ENCODE data around the gene STRAP. TPM values are rescaled to one million over a fixed set of nuclear protein-coding genes. Genes with fewer than 3 reads are reported as not detected.
A peak's percentile ranks its signal among the peaks of the same experiment; 100 is the strongest.

Gene STRAP
- total and polyA plus RNA-seq, 3 experiments from 2014 or later, result 112 to 185 (median 179) TPM

- no peaks in the 10 kb centered on the region for H3K27me3 Mint-ChIP-seq
- POLR2A ChIA-PET, result no interaction called here
- no peaks in the 10 kb centered on the region for H3K27me3 ChIP-seq (ENCODE audit: insufficient read depth, low read length, poor library complexity, severe bottlenecking)
- H3K4me3 ChIP-seq (ENCODE audit: low read length), result no peak overlapping the region
- no peaks in the 10 kb centered on the region for H3K4me1 ChIP-seq (ENCODE audit: insufficient read depth, low read length)
- no peak for DNase-seq
- no peak overlapping the region for H3K4me3 Mint-ChIP-seq
- H3K4me1 Mint-ChIP-seq, result peaks cover 12 to 28% (median 27%) of the 10 kb centered on the region in 3 donors
- no peaks in the 10 kb centered on the region for H3K9me3 ChIP-seq (ENCODE audit: low read length)
- peaks cover 17% of the 10 kb centered on the region for H3K36me3 ChIP-seq (ENCODE audit: insufficient read depth, low read length)
- peaks cover 4 to 69% (median 11%) of the 10 kb centered on the region in 3 donors for H3K36me3 Mint-ChIP-seq
- peak overlapping the region in 2 of 8 donors; percentile 25 to 46 for H3K27ac Mint-ChIP-seq
- H3K9me3 Mint-ChIP-seq, result no peaks in the 10 kb centered on the region
- H3K27ac ChIP-seq (ENCODE audit: low read depth, low read length), result no peak overlapping the region
- CTCF ChIA-PET, result no interaction called here
These were observed 11.1 kb downstream of the STRAP start for GRCh38 chr12:15893260-15893659.

- Mint-ChIP-seq H3K4me3 (no peak overlapping the region), H3K27me3 (no peaks in the 10 kb centered on the region), H3K36me3 (peaks cover 3 to 69% (median 9%) of the 10 kb centered on the region in 3 donors), H3K4me1 (peaks cover 4 to 13% (median 5%) of the 10 kb centered on the region in 3 donors), H3K27ac (peak overlapping the region in 6 of 8 donors; percentile 4 to 76 (median 37)), H3K9me3 (no peaks in the 10 kb centered on the region)
- Histone ChIP-seq H3K9me3 (ENCODE audit: low read length) (no peaks in the 10 kb centered on the region), H3K4me3 (ENCODE audit: low read length) (no peak overlapping the region), H3K27ac (ENCODE audit: low read depth, low read length) (no peak overlapping the region), H3K27me3 (ENCODE audit: insufficient read depth, low read length, poor library complexity, severe bottlenecking) (no peaks in the 10 kb centered on the region), H3K36me3 (ENCODE audit: insufficient read depth, low read length) (peaks cover 22% of the 10 kb centered on the region), H3K4me1 (ENCODE audit: insufficient read depth, low read length) (no peaks in the 10 kb centered on the region)
- DNase-seq, result no peak
- ChIA-PET CTCF (interaction anchor here (0.9 to 1.2 kb wide), 2 partner anchors 307 to 365 kb away, joined by 3 to 4 read pairs; no protein-coding TSS in a partner anchor), POLR2A (no interaction called here)
These were observed 14.7 kb downstream of the STRAP start for GRCh38 chr12:15896867-15897266.

- Mint-ChIP-seq H3K27ac (peak overlapping the region in 1 of 8 donors; percentile 33), H3K27me3 (no peaks in the 10 kb centered on the region), H3K9me3 (no peaks in the 10 kb centered on the region), H3K4me1 (peaks cover 2 to 13% (median 5%) of the 10 kb centered on the region in 3 donors), H3K36me3 (peaks cover 3 to 72% (median 11%) of the 10 kb centered on the region in 3 donors), H3K4me3 (no peak overlapping the region)
- Histone ChIP-seq H3K4me3 (ENCODE audit: low read length) (no peak overlapping the region), H3K36me3 (ENCODE audit: insufficient read depth, low read length) (peaks cover 23% of the 10 kb centered on the region), H3K27ac (ENCODE audit: low read depth, low read length) (no peak overlapping the region), H3K27me3 (ENCODE audit: insufficient read depth, low read length, poor library complexity, severe bottlenecking) (no peaks in the 10 kb centered on the region), H3K9me3 (ENCODE audit: low read length) (no peaks in the 10 kb centered on the region), H3K4me1 (ENCODE audit: insufficient read depth, low read length) (no peaks in the 10 kb centered on the region)
- ChIA-PET POLR2A (no interaction called here), CTCF (interaction anchor here (0.9 to 1.2 kb wide), 2 partner anchors 307 to 365 kb away, joined by 3 to 4 read pairs; no protein-coding TSS in a partner anchor)
- DNase-seq, result no peak
These were observed 15.2 kb downstream of the STRAP start for GRCh38 chr12:15897433-15897832.

- H3K4me3 ChIP-seq (ENCODE audit: low read length), result no peak overlapping the region
- no peaks in the 10 kb centered on the region for H3K27me3 ChIP-seq (ENCODE audit: insufficient read depth, low read length, poor library complexity, severe bottlenecking)
- CTCF ChIA-PET, result interaction anchor here (1.3 to 1.8 kb wide), 5 partner anchors 9 to 315 kb away, joined by 3 to 11 read pairs (median 5); partner anchors contain the start of gene DERA
- H3K4me1 ChIP-seq (ENCODE audit: insufficient read depth, low read length), result no peaks in the 10 kb centered on the region
- DNase-seq, result peak in 2 of 5 donors; percentile 16 to 27
- peak overlapping the region in 6 of 8 donors; percentile 12 to 91 (median 36) for H3K27ac Mint-ChIP-seq
- peaks cover 2 to 9% (median 5%) of the 10 kb centered on the region in 3 donors for H3K4me1 Mint-ChIP-seq
- no peaks in the 10 kb centered on the region for H3K9me3 ChIP-seq (ENCODE audit: low read length)
- H3K36me3 Mint-ChIP-seq, result peaks cover 3 to 81% (median 14%) of the 10 kb centered on the region in 3 donors
- H3K36me3 ChIP-seq (ENCODE audit: insufficient read depth, low read length), result peaks cover 16% of the 10 kb centered on the region
- H3K9me3 Mint-ChIP-seq, result no peaks in the 10 kb centered on the region
- H3K27me3 Mint-ChIP-seq, result no peaks in the 10 kb centered on the region
- POLR2A ChIA-PET, result no interaction called here
- H3K27ac ChIP-seq (ENCODE audit: low read depth, low read length), result no peak overlapping the region
- H3K4me3 Mint-ChIP-seq, result no peak overlapping the region
These were observed 17.2 kb downstream of the STRAP start for GRCh38 chr12:15899282-15899870.

- no peak overlapping the region for H3K4me3 ChIP-seq (ENCODE audit: low read length)
- DNase-seq, result no peak
- H3K4me3 Mint-ChIP-seq, result no peak overlapping the region
- no peaks in the 10 kb centered on the region for H3K9me3 ChIP-seq (ENCODE audit: low read length)
- peaks cover 0 to under 1% (median 0%) of the 10 kb centered on the region in 3 donors for H3K4me1 Mint-ChIP-seq
- no peaks in the 10 kb centered on the region for H3K27me3 Mint-ChIP-seq
- no peaks in the 10 kb centered on the region for H3K27me3 ChIP-seq (ENCODE audit: insufficient read depth, low read length, poor library complexity, severe bottlenecking)
- POLR2A ChIA-PET, result no interaction called here
- peaks cover 16% of the 10 kb centered on the region for H3K36me3 ChIP-seq (ENCODE audit: insufficient read depth, low read length)
- no peak overlapping the region for H3K27ac ChIP-seq (ENCODE audit: low read depth, low read length)
- no peaks in the 10 kb centered on the region for H3K9me3 Mint-ChIP-seq
- CTCF ChIA-PET, result no interaction called here
- H3K27ac Mint-ChIP-seq, result peak overlapping the region in 3 of 8 donors; percentile 2 to 7 (median 5)
- H3K36me3 Mint-ChIP-seq, result peaks cover 1 to 47% (median 17%) of the 10 kb centered on the region in 3 donors
- no peaks in the 10 kb centered on the region for H3K4me1 ChIP-seq (ENCODE audit: insufficient read depth, low read length)
These were observed 22.3 kb downstream of the STRAP start for GRCh38 chr12:15904378-15904920.

GRCh38 chr12:15910468-15910863, 28.3 kb downstream of the STRAP start:
- CTCF ChIA-PET, result interaction anchor here (1.1 to 3.1 kb wide), 5 partner anchors 9 to 378 kb away, joined by 3 to 11 read pairs (median 3); partner anchors contain the start of gene STRAP
- peaks cover 0 to 6% (median 0%) of the 10 kb centered on the region in 3 donors for H3K36me3 Mint-ChIP-seq
- Histone ChIP-seq H3K4me3 (ENCODE audit: low read length) (peak overlapping the region; percentile 51), H3K4me1 (ENCODE audit: insufficient read depth, low read length) (peaks cover 4% of the 10 kb centered on the region), H3K27me3 (ENCODE audit: insufficient read depth, low read length, poor library complexity, severe bottlenecking) (no peaks in the 10 kb centered on the region), H3K9me3 (ENCODE audit: low read length) (no peaks in the 10 kb centered on the region), H3K36me3 (ENCODE audit: insufficient read depth, low read length) (no peaks in the 10 kb centered on the region), H3K27ac (ENCODE audit: low read depth, low read length) (no peak overlapping the region)
- H3K27me3 Mint-ChIP-seq, result no peaks in the 10 kb centered on the region
- peak overlapping the region; percentile 82 to 93 (median 88) for H3K4me3 Mint-ChIP-seq
- no peaks in the 10 kb centered on the region for H3K9me3 Mint-ChIP-seq
- H3K27ac Mint-ChIP-seq, result peak overlapping the region in 6 of 8 donors; percentile 37 to 91 (median 70)
- POLR2A ChIA-PET, result interaction anchor here (0.5 to 1.8 kb wide), 2 partner anchors 12 to 28 kb away, joined by 3 to 12 read pairs; partner anchors contain the start of gene STRAP
- peaks cover 11 to 24% (median 22%) of the 10 kb centered on the region in 3 donors for H3K4me1 Mint-ChIP-seq
- no peak for DNase-seq

- peak within 1 kb of the TSS; percentile 55 for H3K27ac ChIP-seq (ENCODE audit: low read depth, low read length)
- ChIA-PET POLR2A (interaction anchor here (0.5 to 1.8 kb wide), 3 partner anchors 11 to 29 kb away, joined by 3 to 12 read pairs (median 3); partner anchors contain the start of gene STRAP), CTCF (interaction anchor here (0.9 to 3.1 kb wide), 6 partner anchors 10 to 379 kb away, joined by 3 to 11 read pairs (median 3); partner anchors contain the start of gene STRAP)
- peak within 1 kb of the TSS; percentile 87 to 93 (median 89) for H3K4me3 Mint-ChIP-seq
- DNase-seq, result peak; percentile 40 to 68 (median 51)
- no peaks in the 10 kb centered on the region for H3K27me3 Mint-ChIP-seq
- H3K9me3 ChIP-seq (ENCODE audit: low read length), result no peaks in the 10 kb centered on the region
- H3K36me3 ChIP-seq (ENCODE audit: insufficient read depth, low read length), result no peaks in the 10 kb centered on the region
- H3K27ac Mint-ChIP-seq, result peak within 1 kb of the TSS; percentile 37 to 96 (median 84)
- peaks cover 11 to 24% (median 22%) of the 10 kb centered on the region in 3 donors for H3K4me1 Mint-ChIP-seq
- no peaks in the 10 kb centered on the region for H3K9me3 Mint-ChIP-seq
- H3K27me3 ChIP-seq (ENCODE audit: insufficient read depth, low read length, poor library complexity, severe bottlenecking), result no peaks in the 10 kb centered on the region
- peak within 1 kb of the TSS; percentile 51 for H3K4me3 ChIP-seq (ENCODE audit: low read length)
- H3K4me1 ChIP-seq (ENCODE audit: insufficient read depth, low read length), result peaks cover 4% of the 10 kb centered on the region
- peaks cover 0 to 6% (median 0%) of the 10 kb centered on the region in 3 donors for H3K36me3 Mint-ChIP-seq
These were observed 28.9 kb downstream of the STRAP start, which contains the start of gene DERA for GRCh38 chr12:15910864-15911721. DERA (plus strand) TSS chr12:15911332; CDS start chr12:15911384, 52 bp downstream.
